Panc1 (cell line): ENCODE measurements around the gene SHISA9. TPM values are rescaled to one million over a fixed set of nuclear protein-coding genes. Genes with fewer than 3 reads are reported as not detected.

Experiments
- ATAC-seq: fragments of 200-7000 bp; cut with Tn5 transposase; 2 replicates; pipeline ENCODE4 v1.9.1; 2020; ENCODE audit warnings: mild to moderate bottlenecking, moderate library complexity
- BruUV-seq: library from RNA; stranded (reverse); fragments of 400-500 nt; replicated peaks from 2 replicates; lab custom pipeline; 2021; lab: Mats Ljungman, UMichigan
- CTCF ChIA-PET: fragments of 300-600 bp; sonication (Branson Sonifier 250); formaldehyde crosslinking; loops from one replicate; lab custom pipeline; 2022; ENCODE audit warnings: antibody characterized with exemption; lab: Charles Lee
- POLR2A ChIA-PET: fragments of 300-600 bp; sonication (Branson Sonifier 250); formaldehyde crosslinking; loops from one replicate; lab custom pipeline; 2022; ENCODE audit warnings: antibody characterized with exemption; lab: Charles Lee
- DNase-seq: peaks from one replicate; pipeline ENCODE4 v3.0.0-alpha.2; 2010; ENCODE audit warnings: low read depth, low spot score
- H3K27ac ChIP-seq: 2 replicates; pipeline ENCODE4 v1.5.1; 2011; ENCODE audit warnings: mild to moderate bottlenecking, low read length, inconsistent platforms
- H3K27me3 ChIP-seq: fragments of 200-500 bp; sonication (Bioruptor generic); 2 replicates; pipeline ENCODE4 v1.6.0; 2014; ENCODE audit warnings: low read length, inconsistent platforms; ENCODE audit not compliant: control insufficient read depth, insufficient read depth
- H3K36me3 ChIP-seq: fragments of 200-500 bp; sonication (Bioruptor generic); 2 replicates; pipeline ENCODE4 v1.5.1; 2014; ENCODE audit warnings: inconsistent platforms, mild to moderate bottlenecking, low read length, moderate library complexity; ENCODE audit not compliant: control insufficient read depth, insufficient read depth
- H3K4me1 ChIP-seq: 2 replicates; pipeline ENCODE4 v1.5.1; 2011; ENCODE audit warnings: inconsistent platforms, mild to moderate bottlenecking, low read length, moderate library complexity; ENCODE audit not compliant: control insufficient read depth, insufficient read depth
- H3K4me3 ChIP-seq, 2 experiments: 2 replicates each; pipeline ENCODE4 v1.5.1; 2011 to 2012; ENCODE audit warnings: low read depth in 2 of 2, low read length in 2 of 2, mild to moderate bottlenecking in 2 of 2, inconsistent platforms in 1 of 2, moderate library complexity in 1 of 2
- H3K9me3 ChIP-seq: fragments of 200-500 bp; sonication (Bioruptor generic); 2 replicates; pipeline ENCODE4 v1.5.1; 2014; ENCODE audit warnings: low read depth, mild to moderate bottlenecking, inconsistent platforms, low read length, moderate library complexity; ENCODE audit not compliant: control insufficient read depth, insufficient read depth
- POLR2AphosphoS5 ChIP-seq: IDR thresholded peaks from 2 replicates; pipeline ENCODE4 v1.6.1; 2012; ENCODE audit warnings: mild to moderate bottlenecking, low read depth, low read length, moderate library complexity
- SIN3A ChIP-seq: IDR thresholded peaks from 2 replicates; pipeline ENCODE4 v1.6.1; 2012; ENCODE audit warnings: low read depth, mild to moderate bottlenecking, low read length, moderate library complexity, borderline replicate concordance; ENCODE audit not compliant: insufficient read depth
- TCF7L2 ChIP-seq: IDR thresholded peaks from 2 replicates; pipeline ENCODE4 v1.6.1; 2011; ENCODE audit warnings: mild to moderate bottlenecking, low read depth, low read length, inconsistent platforms
- in situ Hi-C: cut with HindIII; loops from 2 replicates; pipeline ENCODE4 v1.10.0; 2016; ENCODE audit warnings: low sequenced_read_pairs, low pct_unique_long_range_greater_than_20kb
- intact Hi-C: fragments of 100-400 bp; cut with micrococcal nuclease; formaldehyde crosslinking; loops from one replicate; pipeline ENCODE4 v1.10.0; 2022; ENCODE audit not compliant: unreplicated experiment
- total RNA-seq: library from RNA; stranded (reverse); gene quantifications from one replicate; pipeline ENCODE4 v1.2.1, GENCODE V29; 2021; ENCODE audit not compliant: unreplicated experiment
- TF ChIP-seq, protein P1 (sequence below), 2 experiments: IDR thresholded peaks; 2 replicates each; pipeline ENCODE4 v1.6.1; 2011 to 2012; ENCODE audit warnings: low read depth in 2 of 2, control low read depth in 1 of 2, low read length in 1 of 2, mild to moderate bottlenecking in 1 of 2, moderate library complexity in 1 of 2; ENCODE audit not compliant: insufficient read depth in 1 of 2
- TF ChIP-seq, protein P2 (sequence below): fragments of 450-650 bp; IDR thresholded peaks from 2 replicates; pipeline ENCODE4 v1.5.1; 2017; ENCODE audit warnings: mild to moderate bottlenecking

SHISA9 gene
- total RNA-seq, 1 experiment from 2014 or later, result 0.10 TPM

DNA sequence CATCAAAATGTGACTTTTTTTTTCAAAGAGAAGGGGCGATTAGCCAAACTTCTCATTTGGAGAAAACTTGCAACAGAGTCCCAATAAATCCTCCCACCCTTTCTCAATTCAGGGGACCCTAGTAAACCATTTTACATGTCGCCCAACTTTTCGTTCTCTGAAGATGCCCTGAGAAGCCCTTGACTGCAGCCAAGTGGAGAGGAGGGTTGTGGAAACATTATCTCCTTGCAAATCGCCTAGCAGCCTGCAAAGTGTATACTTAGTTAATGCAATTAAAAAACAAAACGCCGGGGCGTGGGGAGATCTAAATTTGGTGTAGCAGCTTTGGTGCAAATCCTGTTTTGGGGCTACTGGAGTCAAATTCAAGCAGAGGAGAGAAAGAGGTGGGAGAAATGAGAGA lies 1.2 kb upstream of the SHISA9 start:
- in situ Hi-C loops (no loop called here), intact Hi-C loops (no loop called here)
- H3K36me3 ChIP-seq, result no peaks in the 10 kb centered on the region
- H3K4me3 ChIP-seq, result no peak overlapping the region
- ATAC-seq, result no peak
- CTCF ChIA-PET, result no interaction called here
- DNase-seq, result no peak
- H3K27me3 ChIP-seq, result peaks cover 6% of the 10 kb centered on the region; the same call in 1 of the 2 replicates
- H3K9me3 ChIP-seq, result no peaks in the 10 kb centered on the region
- H3K27ac ChIP-seq, result no peak overlapping the region
- POLR2A ChIA-PET, result no interaction called here
- peaks cover 2% of the 10 kb centered on the region; the same call in 1 of the 2 replicates for H3K4me1 ChIP-seq
- TF ChIP-seq, protein P1, sequence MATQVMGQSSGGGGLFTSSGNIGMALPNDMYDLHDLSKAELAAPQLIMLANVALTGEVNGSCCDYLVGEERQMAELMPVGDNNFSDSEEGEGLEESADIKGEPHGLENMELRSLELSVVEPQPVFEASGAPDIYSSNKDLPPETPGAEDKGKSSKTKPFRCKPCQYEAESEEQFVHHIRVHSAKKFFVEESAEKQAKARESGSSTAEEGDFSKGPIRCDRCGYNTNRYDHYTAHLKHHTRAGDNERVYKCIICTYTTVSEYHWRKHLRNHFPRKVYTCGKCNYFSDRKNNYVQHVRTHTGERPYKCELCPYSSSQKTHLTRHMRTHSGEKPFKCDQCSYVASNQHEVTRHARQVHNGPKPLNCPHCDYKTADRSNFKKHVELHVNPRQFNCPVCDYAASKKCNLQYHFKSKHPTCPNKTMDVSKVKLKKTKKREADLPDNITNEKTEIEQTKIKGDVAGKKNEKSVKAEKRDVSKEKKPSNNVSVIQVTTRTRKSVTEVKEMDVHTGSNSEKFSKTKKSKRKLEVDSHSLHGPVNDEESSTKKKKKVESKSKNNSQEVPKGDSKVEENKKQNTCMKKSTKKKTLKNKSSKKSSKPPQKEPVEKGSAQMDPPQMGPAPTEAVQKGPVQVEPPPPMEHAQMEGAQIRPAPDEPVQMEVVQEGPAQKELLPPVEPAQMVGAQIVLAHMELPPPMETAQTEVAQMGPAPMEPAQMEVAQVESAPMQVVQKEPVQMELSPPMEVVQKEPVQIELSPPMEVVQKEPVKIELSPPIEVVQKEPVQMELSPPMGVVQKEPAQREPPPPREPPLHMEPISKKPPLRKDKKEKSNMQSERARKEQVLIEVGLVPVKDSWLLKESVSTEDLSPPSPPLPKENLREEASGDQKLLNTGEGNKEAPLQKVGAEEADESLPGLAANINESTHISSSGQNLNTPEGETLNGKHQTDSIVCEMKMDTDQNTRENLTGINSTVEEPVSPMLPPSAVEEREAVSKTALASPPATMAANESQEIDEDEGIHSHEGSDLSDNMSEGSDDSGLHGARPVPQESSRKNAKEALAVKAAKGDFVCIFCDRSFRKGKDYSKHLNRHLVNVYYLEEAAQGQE (IDR thresholded peaks at IDR 0.05; ENCODE audit: insufficient read depth in 1 of 2, low read depth in 2 of 2, low read length in 1 of 2), result no peak
- TF ChIP-seq SIN3A (no peak), TCF7L2 (no peak), POLR2AphosphoS5 (no peak)
- TF ChIP-seq, protein P2, sequence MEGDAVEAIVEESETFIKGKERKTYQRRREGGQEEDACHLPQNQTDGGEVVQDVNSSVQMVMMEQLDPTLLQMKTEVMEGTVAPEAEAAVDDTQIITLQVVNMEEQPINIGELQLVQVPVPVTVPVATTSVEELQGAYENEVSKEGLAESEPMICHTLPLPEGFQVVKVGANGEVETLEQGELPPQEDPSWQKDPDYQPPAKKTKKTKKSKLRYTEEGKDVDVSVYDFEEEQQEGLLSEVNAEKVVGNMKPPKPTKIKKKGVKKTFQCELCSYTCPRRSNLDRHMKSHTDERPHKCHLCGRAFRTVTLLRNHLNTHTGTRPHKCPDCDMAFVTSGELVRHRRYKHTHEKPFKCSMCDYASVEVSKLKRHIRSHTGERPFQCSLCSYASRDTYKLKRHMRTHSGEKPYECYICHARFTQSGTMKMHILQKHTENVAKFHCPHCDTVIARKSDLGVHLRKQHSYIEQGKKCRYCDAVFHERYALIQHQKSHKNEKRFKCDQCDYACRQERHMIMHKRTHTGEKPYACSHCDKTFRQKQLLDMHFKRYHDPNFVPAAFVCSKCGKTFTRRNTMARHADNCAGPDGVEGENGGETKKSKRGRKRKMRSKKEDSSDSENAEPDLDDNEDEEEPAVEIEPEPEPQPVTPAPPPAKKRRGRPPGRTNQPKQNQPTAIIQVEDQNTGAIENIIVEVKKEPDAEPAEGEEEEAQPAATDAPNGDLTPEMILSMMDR, result no peak
- no TSS peak for BruUV-seq

DNA sequence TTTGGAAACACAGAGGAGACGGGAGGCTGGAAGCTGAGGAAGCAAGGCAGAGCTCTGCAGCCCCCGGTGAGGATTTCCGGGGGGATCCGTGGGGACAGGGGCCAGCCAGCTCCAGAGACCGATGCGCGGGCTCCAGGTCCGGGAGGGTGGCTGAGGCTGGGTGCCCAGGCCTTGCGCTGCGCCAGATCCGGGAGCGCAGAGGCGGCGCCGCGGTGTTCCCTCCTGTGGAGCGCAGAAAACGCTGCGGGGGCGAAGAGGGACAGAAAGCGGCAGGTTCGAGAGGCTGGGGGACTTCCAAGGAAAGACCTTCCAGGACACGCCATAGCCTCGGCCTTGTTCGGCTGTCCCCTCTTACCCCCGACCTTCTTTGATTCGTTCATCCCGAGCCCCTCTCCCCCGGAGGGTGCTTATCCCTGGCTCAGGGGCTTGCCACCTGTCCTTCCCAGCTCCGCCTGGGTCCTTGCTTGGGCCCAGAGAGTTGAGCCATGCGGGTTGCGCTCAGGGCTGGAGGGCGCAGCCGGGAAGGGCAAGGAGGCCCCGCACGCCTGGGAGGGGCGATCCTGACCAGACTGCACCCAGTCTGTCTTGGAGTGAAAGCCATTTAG lies 697 bp upstream of the SHISA9 start:
- no peak for TF ChIP-seq POLR2AphosphoS5
- no peak for TF ChIP-seq SIN3A
- TF ChIP-seq, protein P1 (IDR thresholded peaks at IDR 0.05; ENCODE audit: insufficient read depth in 1 of 2, low read depth in 2 of 2, low read length in 1 of 2), result no peak
- TF ChIP-seq TCF7L2, result no peak
- TF ChIP-seq, protein P2, result no peak
- no TSS peak for BruUV-seq
- CTCF ChIA-PET, result no interaction called here
- peak; percentile 64 for ATAC-seq
- in situ Hi-C loops (no loop called here), intact Hi-C loops (no loop called here)
- H3K9me3 ChIP-seq, result no peaks in the 10 kb centered on the region
- H3K27me3 ChIP-seq, result peaks cover 6% of the 10 kb centered on the region; the same call in 1 of the 2 replicates
- H3K36me3 ChIP-seq, result no peaks in the 10 kb centered on the region
- no peak overlapping the region for H3K27ac ChIP-seq
- peaks cover 2% of the 10 kb centered on the region; the same call in 1 of the 2 replicates for H3K4me1 ChIP-seq
- no peak for DNase-seq
- no peak overlapping the region for H3K4me3 ChIP-seq
- POLR2A ChIA-PET, result no interaction called here
